Measurements from ENCODE around the gene C2CD5. TPM values are rescaled to one million over a fixed set of nuclear protein-coding genes. Genes with fewer than 3 reads are reported as not detected.

Gene C2CD5
- total RNA-seq, 1 donor from 2014 or later = 22.4 TPM

- no peaks in the 10 kb centered on the region for H3K36me3 Mint-ChIP-seq (ENCODE audit: low read depth, unreplicated experiment)
- H3K4me3 Mint-ChIP-seq (ENCODE audit: unreplicated experiment) = no peak overlapping the region
- DNase-seq (ENCODE audit: low spot score) = no peak
- TF ChIP-seq CTCF (IDR thresholded peaks at IDR 0.05; ENCODE audit: unreplicated experiment) = no peak
- H3K27ac Mint-ChIP-seq (ENCODE audit: unreplicated experiment) = no peak overlapping the region
- H3K27me3 Mint-ChIP-seq (ENCODE audit: unreplicated experiment) = no peaks in the 10 kb centered on the region
- no peaks in the 10 kb centered on the region for H3K9me3 Mint-ChIP-seq (ENCODE audit: unreplicated experiment)
- H3K4me1 Mint-ChIP-seq (ENCODE audit: unreplicated experiment) = no peaks in the 10 kb centered on the region
Measured at GRCh38 chr12:22576473-22576872, 32.1 kb upstream of the C2CD5 start.

- no peak for DNase-seq (ENCODE audit: low spot score)
- H3K4me1 Mint-ChIP-seq (ENCODE audit: unreplicated experiment) = no peaks in the 10 kb centered on the region
- no peak for TF ChIP-seq CTCF (IDR thresholded peaks at IDR 0.05; ENCODE audit: unreplicated experiment)
- H3K27ac Mint-ChIP-seq (ENCODE audit: unreplicated experiment) = no peak overlapping the region
- no peaks in the 10 kb centered on the region for H3K36me3 Mint-ChIP-seq (ENCODE audit: low read depth, unreplicated experiment)
- no peak overlapping the region for H3K4me3 Mint-ChIP-seq (ENCODE audit: unreplicated experiment)
- no peaks in the 10 kb centered on the region for H3K9me3 Mint-ChIP-seq (ENCODE audit: unreplicated experiment)
- H3K27me3 Mint-ChIP-seq (ENCODE audit: unreplicated experiment) = no peaks in the 10 kb centered on the region
Measured at GRCh38 chr12:22576065-22576464, 31.7 kb upstream of the C2CD5 start.

GRCh38 chr12:22574921-22575320 is 30.6 kb upstream of the C2CD5 start:
- Mint-ChIP-seq H3K4me3 (ENCODE audit: unreplicated experiment) (no peak overlapping the region), H3K27me3 (ENCODE audit: unreplicated experiment) (no peaks in the 10 kb centered on the region), H3K9me3 (ENCODE audit: unreplicated experiment) (no peaks in the 10 kb centered on the region), H3K4me1 (ENCODE audit: unreplicated experiment) (no peaks in the 10 kb centered on the region), H3K27ac (ENCODE audit: unreplicated experiment) (no peak overlapping the region), H3K36me3 (ENCODE audit: low read depth, unreplicated experiment) (no peaks in the 10 kb centered on the region)
- TF ChIP-seq CTCF (IDR thresholded peaks at IDR 0.05; ENCODE audit: unreplicated experiment) = no peak
- no peak for DNase-seq (ENCODE audit: low spot score)

- Mint-ChIP-seq H3K36me3 (ENCODE audit: low read depth, unreplicated experiment) (no peaks in the 10 kb centered on the region), H3K4me3 (ENCODE audit: unreplicated experiment) (no peak overlapping the region), H3K27ac (ENCODE audit: unreplicated experiment) (no peak overlapping the region), H3K4me1 (ENCODE audit: unreplicated experiment) (no peaks in the 10 kb centered on the region), H3K9me3 (ENCODE audit: unreplicated experiment) (no peaks in the 10 kb centered on the region), H3K27me3 (ENCODE audit: unreplicated experiment) (no peaks in the 10 kb centered on the region)
- no peak for DNase-seq (ENCODE audit: low spot score)
- no peak for TF ChIP-seq CTCF (IDR thresholded peaks at IDR 0.05; ENCODE audit: unreplicated experiment)
Measured at GRCh38 chr12:22573181-22573580, 28.8 kb upstream of the C2CD5 start.

GRCh38 chr12:22569253-22569652 is 24.9 kb upstream of the C2CD5 start:
- H3K36me3 Mint-ChIP-seq (ENCODE audit: low read depth, unreplicated experiment) = no peaks in the 10 kb centered on the region
- no peak for DNase-seq (ENCODE audit: low spot score)
- H3K4me1 Mint-ChIP-seq (ENCODE audit: unreplicated experiment) = no peaks in the 10 kb centered on the region
- no peaks in the 10 kb centered on the region for H3K9me3 Mint-ChIP-seq (ENCODE audit: unreplicated experiment)
- H3K4me3 Mint-ChIP-seq (ENCODE audit: unreplicated experiment) = no peak overlapping the region
- H3K27me3 Mint-ChIP-seq (ENCODE audit: unreplicated experiment) = no peaks in the 10 kb centered on the region
- no peak overlapping the region for H3K27ac Mint-ChIP-seq (ENCODE audit: unreplicated experiment)
- TF ChIP-seq CTCF (IDR thresholded peaks at IDR 0.05; ENCODE audit: unreplicated experiment) = no peak

Measured in endothelial cell (in vitro differentiated cells).